BJ (cell line): ENCODE data around the gene KRTAP10-6. TPM values are rescaled to one million over a fixed set of nuclear protein-coding genes. Genes with fewer than 3 reads are reported as not detected.

Experiments
- CTCF ChIA-PET: fragments of 350-600 bp; formaldehyde crosslinking; extraction: SDS; loops from one replicate; lab custom pipeline; 2021; ENCODE audit warnings: antibody characterized with exemption, inconsistent platforms; lab: Yijun Ruan, JAX
- POLR2A ChIA-PET: fragments of 300-600 bp; sonication (Branson Sonifier 250); formaldehyde crosslinking; extraction: SDS; loops from one replicate; lab custom pipeline; 2021; ENCODE audit warnings: antibody characterized with exemption; lab: Charles Lee
- DNase-seq: peaks from one replicate; pipeline ENCODE4 v3.0.0-alpha.2; 2011; ENCODE audit warnings: low read depth
- H3K27me3 ChIP-seq: 2 replicates; pipeline ENCODE4 v1.6.0; 2011; ENCODE audit warnings: low read length; ENCODE audit not compliant: control insufficient read depth, insufficient read depth
- H3K36me3 ChIP-seq: 2 replicates; pipeline ENCODE4 v1.5.1; 2011; ENCODE audit warnings: low read length; ENCODE audit not compliant: control insufficient read depth, insufficient read depth
- H3K4me3 ChIP-seq: 2 replicates; pipeline ENCODE4 v1.5.1; 2011; ENCODE audit warnings: low read depth, mild to moderate bottlenecking, control low read depth, low read length
- CTCF ChIP-seq: IDR thresholded peaks from 2 replicates; pipeline ENCODE4 v1.5.1; 2011; ENCODE audit warnings: low read depth, mild to moderate bottlenecking, control low read depth, inconsistent platforms, low read length, moderate library complexity; ENCODE audit not compliant: insufficient read depth
- polyA plus RNA-seq: library from polyadenylated mRNA; depleted of rRNA; stranded (reverse); fragments of >200 nt; gene quantifications from 2 replicates; pipeline ENCODE4 v1.2.3, GENCODE V29; 2011

Gene KRTAP10-6
- polyA plus RNA-seq, 1 experiment: not detected

GRCh38 chr21:44618909-44619308 lies 26.6 kb upstream of the KRTAP10-6 start:
- no peak for TF ChIP-seq CTCF
- H3K27me3 ChIP-seq: no peaks in the 10 kb centered on the region
- H3K4me3 ChIP-seq: no peak overlapping the region
- no peaks in the 10 kb centered on the region for H3K36me3 ChIP-seq
- no peak for DNase-seq
- CTCF ChIA-PET: interaction anchor here (1.0 kb wide), 1 partner anchor 174 kb away, joined by 6 read pairs; no protein-coding TSS in a partner anchor
- POLR2A ChIA-PET: no interaction called here

GRCh38 chr21:44618504-44618903 lies 26.2 kb upstream of the KRTAP10-6 start:
- ChIA-PET CTCF (interaction anchor here (1.0 kb wide), 1 partner anchor 175 kb away, joined by 6 read pairs; no protein-coding TSS in a partner anchor), POLR2A (no interaction called here)
- H3K27me3 ChIP-seq: no peaks in the 10 kb centered on the region
- no peak for DNase-seq
- TF ChIP-seq CTCF: no peak; the same call in 1 of the 2 replicates
- no peak overlapping the region for H3K4me3 ChIP-seq
- H3K36me3 ChIP-seq: no peaks in the 10 kb centered on the region

GRCh38 chr21:44617071-44617501 lies 24.8 kb upstream of the KRTAP10-6 start:
- no peak for TF ChIP-seq CTCF
- POLR2A ChIA-PET: no interaction called here
- Histone ChIP-seq H3K27me3 (no peaks in the 10 kb centered on the region), H3K4me3 (no peak overlapping the region), H3K36me3 (no peaks in the 10 kb centered on the region)
- DNase-seq: no peak
- CTCF ChIA-PET: no interaction called here

GRCh38 chr21:44616591-44616926 lies 24.3 kb upstream of the KRTAP10-6 start:
- ChIA-PET POLR2A (no interaction called here), CTCF (no interaction called here)
- DNase-seq: no peak
- no peaks in the 10 kb centered on the region for H3K36me3 ChIP-seq
- no peaks in the 10 kb centered on the region for H3K27me3 ChIP-seq
- no peak overlapping the region for H3K4me3 ChIP-seq
- TF ChIP-seq CTCF: no peak

- Histone ChIP-seq H3K27me3 (no peaks in the 10 kb centered on the region), H3K36me3 (no peaks in the 10 kb centered on the region)
- POLR2A ChIA-PET: no interaction called here
Measured at GRCh38 chr21:44615911-44616590, 23.7 kb upstream of the KRTAP10-6 start.

More at GRCh38 chr21:44615911-44616590, 23.7 kb upstream of the KRTAP10-6 start:
- H3K4me3 ChIP-seq: no peak overlapping the region
- TF ChIP-seq CTCF: no peak
- DNase-seq: no peak
- CTCF ChIA-PET: no interaction called here
